DMS 273 treated with DMSO at 0.1 percent for 48 hours (cell line): ENCODE measurements around the gene SESN2.

ENCODE experiments used
- DNase-seq: peaks from one replicate; lab custom pipeline; 2025; lab: John Stamatoyannopoulos, UW

Gene SESN2, protein sequence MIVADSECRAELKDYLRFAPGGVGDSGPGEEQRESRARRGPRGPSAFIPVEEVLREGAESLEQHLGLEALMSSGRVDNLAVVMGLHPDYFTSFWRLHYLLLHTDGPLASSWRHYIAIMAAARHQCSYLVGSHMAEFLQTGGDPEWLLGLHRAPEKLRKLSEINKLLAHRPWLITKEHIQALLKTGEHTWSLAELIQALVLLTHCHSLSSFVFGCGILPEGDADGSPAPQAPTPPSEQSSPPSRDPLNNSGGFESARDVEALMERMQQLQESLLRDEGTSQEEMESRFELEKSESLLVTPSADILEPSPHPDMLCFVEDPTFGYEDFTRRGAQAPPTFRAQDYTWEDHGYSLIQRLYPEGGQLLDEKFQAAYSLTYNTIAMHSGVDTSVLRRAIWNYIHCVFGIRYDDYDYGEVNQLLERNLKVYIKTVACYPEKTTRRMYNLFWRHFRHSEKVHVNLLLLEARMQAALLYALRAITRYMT

DNA sequence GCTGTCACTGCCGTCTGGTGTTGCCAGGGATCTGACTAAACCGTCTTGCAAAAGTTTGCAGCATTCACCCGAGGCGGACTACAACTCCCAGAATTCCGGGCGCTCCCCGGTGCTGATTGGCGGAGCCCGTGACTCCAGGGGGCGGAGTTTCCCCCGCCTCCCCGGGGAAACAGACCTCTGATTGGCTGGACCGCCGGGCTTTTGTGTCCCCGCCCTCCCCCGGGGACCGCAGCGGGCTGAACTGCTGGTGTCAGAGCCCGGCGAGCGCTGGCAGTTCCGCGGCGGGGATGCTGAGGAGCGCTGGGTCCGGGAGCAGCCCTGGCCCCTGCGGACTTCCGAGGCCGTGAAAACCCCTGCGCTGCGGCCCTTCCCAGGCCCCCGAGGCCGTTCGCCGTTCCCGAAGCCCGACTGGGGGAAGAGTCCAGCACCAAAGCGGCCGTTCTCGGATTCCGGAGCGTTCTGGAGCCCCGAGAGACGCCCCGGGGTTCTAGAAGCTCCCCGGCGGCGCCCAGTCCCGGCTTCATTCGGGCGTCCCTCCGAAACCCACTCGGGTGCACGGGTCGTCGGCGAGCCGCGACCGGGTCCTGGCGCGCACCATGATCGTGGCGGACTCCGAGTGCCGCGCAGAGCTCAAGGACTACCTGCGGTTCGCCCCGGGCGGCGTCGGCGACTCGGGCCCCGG lies at the start of gene SESN2:
Gene SESN2 (plus strand): TSS at position 267 of the 682 bp plus-strand sequence. CDS start 330 bp downstream, at position 597.
- DNase-seq, result peak; percentile 94

DNA sequence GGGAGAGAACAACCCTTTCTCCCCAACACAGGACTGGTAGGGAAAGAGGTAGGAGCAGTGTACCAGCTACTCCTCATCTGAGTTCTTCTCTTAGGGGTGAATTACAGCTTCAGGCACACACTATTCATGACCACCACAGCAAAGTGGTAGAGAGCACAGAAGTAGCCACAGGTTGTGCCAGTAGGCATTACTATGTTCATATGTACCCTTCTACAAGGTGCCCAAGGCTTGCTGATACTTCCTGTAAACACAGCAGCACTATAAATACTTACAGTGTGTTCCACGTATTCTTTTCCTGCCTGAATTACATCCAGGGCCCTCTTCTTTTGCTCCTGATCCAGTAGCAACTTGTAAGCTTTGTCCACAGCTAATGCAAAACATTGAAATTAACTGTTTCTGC lies 49.6 kb upstream of the SESN2 start:
- DNase-seq, result no peak

DNA sequence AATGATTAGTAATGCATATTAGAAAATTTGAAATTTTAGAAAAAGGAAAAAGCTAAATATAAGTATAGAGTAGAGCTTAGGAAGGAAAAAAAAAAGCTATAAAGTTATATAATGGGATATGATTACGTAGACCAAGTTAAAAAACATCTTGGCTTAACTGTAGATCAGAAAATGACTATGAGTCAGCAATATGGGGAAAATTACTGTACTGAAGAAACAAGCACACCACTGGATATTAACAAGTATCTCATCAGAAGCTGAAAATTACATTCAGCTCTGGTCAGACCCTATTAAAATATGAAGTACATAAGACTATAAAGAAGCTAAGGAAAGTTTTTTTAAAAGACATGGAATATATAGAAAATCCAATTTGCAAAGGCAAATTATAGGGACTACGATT lies 46.0 kb upstream of the SESN2 start:
- no peak for DNase-seq

DNA sequence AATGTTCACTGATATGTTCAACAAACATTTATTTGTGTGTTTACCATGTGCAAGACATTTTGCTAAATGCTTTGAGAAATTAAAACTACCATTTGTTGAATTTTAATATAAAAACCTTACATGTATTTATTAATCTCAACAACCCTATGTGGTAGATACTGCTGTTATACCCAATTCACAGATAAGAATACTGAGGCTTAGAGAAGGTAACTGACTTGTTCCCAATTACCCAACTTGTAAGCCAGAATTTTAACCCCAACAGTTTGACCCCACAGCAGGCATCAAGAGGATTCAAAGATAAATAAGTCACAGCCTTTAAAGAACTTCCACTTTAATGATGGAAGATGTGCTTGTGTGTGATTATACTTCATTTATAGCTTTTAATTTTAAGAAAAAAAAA lies 30.2 kb upstream of the SESN2 start:
- DNase-seq, result no peak

DNA sequence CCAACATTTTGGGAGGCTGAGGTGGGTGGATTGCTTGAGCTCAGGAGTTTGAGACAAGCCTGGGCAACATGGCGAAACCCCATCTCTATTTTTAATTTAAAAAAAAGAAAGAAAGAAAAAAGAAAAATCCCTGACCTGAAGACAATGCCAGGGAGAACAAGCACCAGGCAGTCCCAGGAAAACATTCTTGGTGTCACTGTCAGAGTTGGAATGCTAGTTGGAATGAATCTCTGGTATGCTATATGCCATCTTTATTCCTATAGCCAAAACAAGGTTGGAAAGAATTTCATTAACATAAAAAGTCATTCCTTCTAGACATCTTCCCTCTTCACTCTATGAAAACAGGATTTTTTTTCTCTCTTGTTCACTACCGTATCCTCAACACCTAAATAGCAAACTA lies 29.3 kb upstream of the SESN2 start:
- no peak for DNase-seq

DNA sequence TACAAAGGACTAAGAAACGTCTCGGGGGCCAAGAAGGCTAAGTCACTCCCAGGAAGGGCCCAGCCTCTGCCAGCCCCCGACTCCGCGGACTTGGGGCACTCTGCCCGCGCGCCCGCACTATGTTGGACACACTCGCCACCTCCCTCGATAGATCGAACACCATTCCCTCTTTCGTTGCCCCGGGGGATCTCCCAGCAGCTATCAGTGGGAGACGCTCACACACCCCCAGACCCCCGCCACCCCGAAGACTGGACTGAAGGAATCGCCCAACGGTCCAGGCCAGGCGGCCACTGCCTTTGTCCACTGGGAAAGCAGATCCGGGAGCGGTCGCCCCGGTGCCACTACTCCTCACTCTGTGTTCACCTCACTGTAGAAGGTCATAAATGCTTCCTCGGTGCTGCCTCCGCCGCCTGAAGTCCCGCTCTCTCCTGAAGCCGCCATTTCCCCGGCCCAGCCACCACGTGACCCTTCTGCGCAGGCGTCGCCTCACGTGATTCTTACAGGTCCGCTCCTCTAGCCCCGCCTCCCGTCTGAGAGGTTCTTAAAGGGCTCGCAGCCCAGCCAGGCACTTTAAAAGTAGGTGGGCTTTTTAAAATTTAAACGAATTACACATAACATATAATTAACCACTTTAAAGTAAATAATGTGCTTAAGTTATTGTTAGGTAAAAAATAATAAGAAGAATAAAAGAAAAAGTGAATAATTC lies 26.6 kb upstream of the SESN2 start, which contains the start of gene DNAJC8:
Gene DNAJC8 (minus strand): TSS at position 472 of the 706 bp plus-strand sequence. CDS start 31 bp downstream, at position 441.
- peak; percentile 68 for DNase-seq

DNA sequence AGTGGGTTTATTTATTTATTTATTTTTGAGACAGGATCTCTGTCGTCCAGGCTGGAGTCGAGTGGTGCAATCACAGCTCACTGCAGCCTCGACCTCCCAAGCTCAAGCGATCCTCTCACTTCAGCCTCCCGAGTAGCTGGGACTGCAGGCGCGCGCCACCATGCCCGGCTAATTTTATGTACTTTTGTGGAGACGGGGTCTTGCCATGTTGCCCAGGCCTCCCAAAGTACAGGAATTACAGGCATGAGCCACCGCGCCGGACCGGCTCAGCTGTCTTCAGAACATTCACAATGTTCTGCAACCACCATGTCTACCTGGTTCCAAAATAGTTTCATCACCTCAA lies 26.1 kb upstream of the SESN2 start:
- DNase-seq, result no peak

DNA sequence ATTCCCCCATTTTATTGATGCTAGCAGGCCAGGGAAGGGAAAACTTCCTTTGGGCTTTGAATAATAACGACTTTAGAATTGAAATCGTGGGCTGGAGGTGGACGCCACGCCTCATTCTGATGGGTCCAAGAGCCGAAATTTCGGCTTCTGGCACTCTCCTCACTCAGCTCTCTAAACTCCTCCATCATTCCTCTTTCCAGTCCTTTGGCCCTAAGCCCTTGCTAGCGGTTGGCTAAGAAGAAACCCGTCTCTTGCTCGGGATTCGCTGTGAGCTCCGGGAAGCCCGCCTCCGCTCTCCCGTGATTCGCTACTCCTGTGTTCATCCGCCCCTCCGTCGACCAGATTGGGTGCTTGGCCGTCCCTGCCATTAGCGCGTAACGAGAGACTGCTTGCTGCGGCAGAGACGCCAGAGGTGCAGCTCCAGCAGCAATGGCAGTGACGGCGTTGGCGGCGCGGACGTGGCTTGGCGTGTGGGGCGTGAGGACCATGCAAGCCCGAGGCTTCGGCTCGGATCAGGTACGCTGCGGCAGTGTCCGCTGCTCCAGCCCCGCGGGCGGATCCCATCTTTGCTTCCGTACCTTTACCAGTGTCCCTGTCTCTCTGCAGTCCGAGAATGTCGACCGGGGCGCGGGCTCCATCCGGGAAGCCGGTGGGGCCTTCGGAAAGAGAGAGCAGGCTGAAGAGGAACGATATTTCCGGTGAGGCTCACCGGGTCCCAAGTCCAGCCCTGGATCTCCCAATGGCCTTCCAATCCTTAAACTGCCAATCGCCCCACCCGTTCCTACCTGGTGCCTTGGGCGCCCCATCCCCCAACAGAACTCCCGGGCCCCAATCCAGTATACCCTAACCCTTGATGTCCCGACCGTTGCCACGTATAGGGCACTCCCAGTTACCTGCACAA lies 23.3 kb upstream of the SESN2 start, which contains the start of gene ATP5IF1:
Gene ATP5IF1 (plus strand): TSS at position 370 of the 901 bp plus-strand sequence. CDS start 60 bp downstream, at position 430.
- DNase-seq, result peak; percentile 98

DNA sequence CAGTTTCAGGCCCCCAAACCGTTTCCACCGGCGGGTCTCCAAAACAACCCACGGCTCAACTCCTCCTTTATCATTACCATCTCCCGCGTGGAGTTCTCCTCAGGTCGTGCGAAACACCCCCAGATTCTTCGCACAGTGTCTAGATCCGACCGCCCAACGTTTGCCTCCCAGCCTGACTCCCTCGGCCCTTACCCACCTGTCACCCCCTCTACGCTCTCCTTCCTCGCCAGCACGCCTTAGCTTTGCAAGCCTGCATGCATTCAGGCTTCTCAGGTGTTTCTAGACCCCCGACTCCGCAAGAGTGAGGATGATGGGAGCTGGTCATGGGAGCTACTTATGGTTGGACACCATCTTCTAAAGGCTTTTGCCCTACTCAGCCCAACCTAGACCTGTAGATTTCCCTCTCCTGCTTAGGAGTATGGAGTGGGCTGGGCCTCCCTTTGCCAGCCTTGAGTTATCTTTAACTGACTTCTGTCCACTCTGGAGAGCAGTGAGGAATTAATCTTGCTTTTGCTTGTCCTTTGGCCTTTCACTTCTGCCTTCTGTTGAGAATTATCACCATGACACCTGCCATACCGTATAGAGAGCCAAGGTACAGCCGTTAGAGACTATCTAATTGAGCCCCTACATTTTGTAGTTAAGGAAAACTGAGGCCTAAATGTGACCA lies 22.5 kb upstream of the SESN2 start:
- DNase-seq, result no peak

DNA sequence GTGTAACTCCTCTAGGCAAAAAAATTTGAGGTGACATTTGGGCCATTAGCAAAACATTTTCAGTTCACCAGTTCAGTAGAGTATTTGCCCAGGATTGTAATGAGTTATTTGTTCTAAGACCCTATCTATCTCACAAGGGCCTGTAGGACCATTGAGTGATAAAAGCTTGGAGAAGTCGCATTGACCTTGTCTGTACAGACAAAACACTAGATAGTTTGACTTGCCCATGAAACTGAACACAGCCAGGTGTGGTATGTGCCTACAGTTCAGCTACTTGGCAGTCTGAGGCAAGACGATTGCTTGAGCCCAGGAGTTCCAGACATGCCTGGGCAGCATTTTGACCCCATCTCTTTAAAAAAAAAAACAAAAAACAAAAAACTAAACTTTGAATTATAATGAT lies 20.3 kb upstream of the SESN2 start:
- DNase-seq, result no peak

DNA sequence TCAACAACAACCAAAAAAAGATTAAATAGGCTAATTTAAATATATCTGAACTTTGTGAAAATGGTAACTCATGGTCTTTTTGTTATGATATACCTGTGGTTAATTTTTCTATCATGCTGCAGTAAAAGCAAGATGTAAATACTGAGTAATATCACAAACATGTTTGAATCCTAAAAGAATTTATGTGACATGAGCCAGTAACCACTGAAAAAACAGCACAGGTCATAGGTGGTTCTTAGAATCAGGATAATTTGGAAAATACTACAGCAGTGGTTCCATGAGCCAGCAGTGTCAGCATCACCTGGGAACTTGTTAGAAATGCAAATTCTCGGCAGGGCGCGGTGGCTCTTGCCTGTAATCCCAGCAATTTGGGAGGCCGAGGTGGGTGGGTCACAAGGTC lies 19.3 kb upstream of the SESN2 start:
- DNase-seq, result no peak

DNA sequence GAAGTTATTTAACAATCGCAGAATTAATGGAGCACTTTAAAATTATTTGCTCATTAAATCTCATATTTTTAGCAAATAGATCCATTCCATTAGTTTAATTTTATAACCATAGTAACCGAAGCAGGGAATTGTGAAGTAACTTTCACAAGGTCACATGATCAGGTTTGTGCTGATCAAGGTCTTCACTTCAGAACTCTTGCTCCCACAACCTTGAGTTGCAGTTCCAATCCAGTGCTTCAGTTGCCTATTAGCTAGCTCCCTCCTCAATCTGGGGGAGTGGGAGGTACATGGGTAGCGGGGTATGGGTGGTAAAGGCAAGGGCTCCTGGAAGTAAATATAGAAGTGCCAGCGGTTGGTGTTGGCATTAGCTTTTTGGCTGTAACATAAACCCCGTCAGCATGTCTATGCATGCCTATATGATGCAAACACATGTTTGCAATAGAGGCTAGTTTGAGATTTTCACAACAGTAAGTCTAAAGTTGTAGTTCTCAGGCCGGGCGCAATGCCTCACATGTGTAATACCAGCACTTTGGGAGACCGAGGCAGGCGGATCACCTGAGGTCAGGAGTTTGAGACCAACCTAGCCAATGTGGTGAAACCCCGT lies 17.6 kb upstream of the SESN2 start:
- DNase-seq, result no peak

DNA sequence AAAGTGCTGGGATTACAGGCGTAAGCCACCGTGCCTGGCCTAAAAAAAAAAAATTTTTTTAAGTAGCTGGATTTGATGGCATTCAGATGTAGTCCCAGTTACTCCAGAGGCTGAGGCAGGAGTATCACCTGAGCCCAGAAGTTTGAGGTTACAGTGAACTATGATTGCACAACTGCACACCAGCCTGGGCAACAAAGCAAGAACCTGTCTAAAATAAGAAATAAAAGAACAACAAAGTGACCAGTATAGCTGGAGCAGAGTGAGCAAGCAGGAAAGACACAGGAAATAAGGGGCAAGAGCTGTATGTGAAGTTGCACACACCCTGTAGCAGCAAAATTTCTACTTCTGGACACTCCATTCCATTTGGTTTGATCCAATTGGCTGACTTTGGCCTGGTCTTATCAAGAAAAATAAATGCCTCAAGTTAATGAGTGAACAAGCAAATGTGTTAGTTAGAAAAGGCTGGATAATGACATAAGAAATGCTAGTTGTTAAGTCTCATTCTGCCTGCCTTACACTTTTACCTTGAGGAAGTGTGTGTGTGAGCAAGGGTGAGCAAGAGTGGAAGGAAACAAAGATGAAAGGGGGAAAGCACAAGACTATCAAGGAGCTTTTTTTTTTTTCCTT lies 15.5 kb upstream of the SESN2 start:
- DNase-seq, result no peak

DNA sequence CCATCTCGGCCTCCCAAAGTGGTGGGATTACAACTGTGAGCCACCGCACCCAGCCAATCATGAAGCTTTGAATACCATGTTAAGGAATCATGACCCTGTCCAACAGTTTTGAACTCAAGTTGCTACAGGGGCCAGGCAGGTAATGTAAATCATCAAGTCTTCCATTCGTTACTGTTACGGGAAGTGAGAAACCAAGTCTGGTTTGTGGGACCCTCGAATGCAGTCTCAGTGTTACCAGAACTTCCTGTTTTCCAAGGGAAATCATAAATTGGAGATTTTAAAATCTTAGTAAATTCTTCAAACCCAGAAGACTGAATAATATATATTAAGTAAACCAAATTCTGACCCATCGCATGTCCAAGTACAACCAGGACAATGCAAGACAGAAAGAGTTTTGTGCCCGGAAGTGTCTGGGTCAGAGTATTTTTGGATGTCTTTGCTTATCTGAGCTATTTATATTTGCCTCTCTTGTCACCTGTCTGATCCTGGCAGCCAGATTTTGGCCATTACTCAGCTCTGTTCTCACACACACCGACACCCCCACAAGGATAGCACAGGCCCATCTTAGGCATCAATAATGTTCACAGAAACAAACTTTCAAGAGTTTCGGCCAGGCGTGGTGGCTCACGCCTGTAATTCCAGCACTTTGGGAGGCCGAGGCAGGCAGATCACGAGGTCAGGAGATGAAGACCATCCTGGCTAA lies 14.6 kb upstream of the SESN2 start:
- no peak for DNase-seq

DNA sequence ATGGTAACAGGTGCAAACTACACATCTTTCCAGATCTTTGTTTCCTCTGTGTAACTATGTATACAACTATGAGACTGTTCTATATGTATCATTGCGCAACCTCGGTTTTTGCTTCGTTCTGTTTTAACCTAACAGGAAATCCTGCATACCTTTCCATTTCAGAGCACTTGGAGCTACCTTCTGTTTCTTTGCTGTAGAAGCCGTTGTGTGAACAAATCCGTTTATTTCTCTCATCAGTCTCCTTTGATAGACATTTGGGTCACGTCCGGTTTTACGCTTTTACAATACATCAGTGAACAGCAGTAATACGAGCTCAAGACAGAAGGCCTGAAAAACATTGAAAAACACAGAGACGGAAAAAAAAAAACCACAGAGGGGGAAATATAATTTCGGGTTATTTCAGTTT lies 12.9 kb upstream of the SESN2 start:
- no peak for DNase-seq

DNA sequence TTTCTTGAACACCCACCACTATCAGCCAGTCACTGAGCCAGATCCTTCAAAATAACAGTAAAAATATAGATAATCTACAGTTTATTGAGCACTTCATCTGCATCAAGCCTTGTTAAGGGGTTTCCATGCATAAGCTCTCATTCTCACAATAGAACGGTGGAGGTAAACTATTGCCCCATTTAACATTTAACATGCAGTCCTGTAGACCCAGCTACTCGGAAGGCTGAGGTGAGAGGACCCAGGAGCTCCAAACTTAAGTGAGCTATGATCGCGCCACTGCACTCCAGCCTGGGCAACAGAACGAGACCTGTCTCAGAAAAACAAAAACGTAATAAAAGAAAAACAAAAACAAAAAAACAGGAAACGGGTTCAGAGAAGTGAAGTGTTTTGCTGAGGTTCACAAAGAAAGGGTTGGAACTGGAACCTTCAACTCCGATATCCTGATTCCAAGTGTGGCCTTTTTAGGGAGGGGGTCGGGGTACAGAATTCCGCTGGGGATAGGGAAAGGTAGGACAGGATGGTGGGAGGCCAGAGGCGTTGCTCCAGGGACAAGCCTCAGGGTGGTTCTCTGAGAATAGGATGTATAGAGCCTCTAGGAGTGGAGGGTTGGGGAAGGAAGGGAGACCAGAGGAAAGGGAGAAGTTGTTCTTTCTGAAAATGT lies 11.6 kb upstream of the SESN2 start:
- DNase-seq, result no peak

DNA sequence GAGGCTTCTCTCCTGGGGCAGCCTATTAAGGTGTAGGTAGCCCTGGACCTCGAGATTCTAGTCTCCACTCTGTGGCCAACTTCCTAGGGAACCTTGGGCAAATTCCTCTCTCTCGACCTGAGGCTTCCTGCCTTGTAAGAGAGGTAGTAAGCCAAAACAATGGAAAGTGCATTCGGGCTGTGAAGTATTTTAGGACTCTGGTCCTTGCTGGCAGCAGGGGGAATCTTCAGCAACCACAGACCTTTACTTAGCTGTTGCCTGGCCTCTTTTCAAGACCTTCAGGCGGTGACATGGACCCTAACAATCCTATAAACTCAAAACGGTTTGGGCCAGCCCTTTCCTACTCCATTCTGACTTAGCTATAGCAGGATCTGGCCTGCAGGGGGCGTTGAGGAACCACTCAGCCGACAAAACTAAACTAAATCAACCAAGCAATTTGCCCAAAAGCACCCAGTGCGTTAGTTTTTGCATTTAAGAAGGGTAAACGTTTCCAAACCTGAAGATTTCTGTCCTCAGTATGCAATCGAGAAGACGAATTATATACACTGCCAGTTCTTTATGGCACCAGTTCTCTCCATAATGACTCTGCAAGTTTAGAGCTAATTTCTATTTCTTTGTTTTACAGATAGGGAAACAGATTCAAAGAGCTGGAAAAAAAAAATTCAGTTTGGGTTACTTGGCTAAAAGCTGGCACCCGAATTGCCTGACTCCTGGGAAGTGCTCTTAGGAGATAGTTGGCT lies 10.9 kb upstream of the SESN2 start:
- peak; percentile 39 for DNase-seq
